HEK293 (cell line): Measurements from ENCODE around the gene PREX1.

Experiments used
- KLF1 ChIP-seq: fragments of 450-650 bp; formaldehyde crosslinking; IDR thresholded peaks from 2 replicates; pipeline ENCODE4 v1.5.1; 2016; ENCODE audit warnings: missing biosample characterization, missing genetic modification characterization
- PRDM2 ChIP-seq: fragments of 450-650 bp; formaldehyde crosslinking; IDR thresholded peaks from 2 replicates; pipeline ENCODE4 v1.5.1; 2016; ENCODE audit warnings: missing biosample characterization, missing genetic modification characterization, borderline replicate concordance
- YY1 ChIP-seq: fragments of 450-650 bp; formaldehyde crosslinking; IDR thresholded peaks from 2 replicates; pipeline ENCODE4 v1.5.1; 2018; ENCODE audit warnings: missing biosample characterization, missing genetic modification characterization
- ZBTB10 ChIP-seq: fragments of 450-650 bp; formaldehyde crosslinking; IDR thresholded peaks from 2 replicates; pipeline ENCODE4 v1.5.1; 2016; ENCODE audit warnings: missing biosample characterization, missing genetic modification characterization
- ZNF18 ChIP-seq: fragments of 450-650 bp; formaldehyde crosslinking; IDR thresholded peaks from 2 replicates; pipeline ENCODE4 v1.5.1; 2016; ENCODE audit warnings: missing biosample characterization, missing genetic modification characterization
- ZNF223 ChIP-seq: fragments of 450-650 bp; formaldehyde crosslinking; IDR thresholded peaks from 2 replicates; pipeline ENCODE4 v1.5.1; 2016; ENCODE audit warnings: missing biosample characterization, missing genetic modification characterization
- ZNF513 ChIP-seq: fragments of 450-650 bp; IDR thresholded peaks from 2 replicates; pipeline ENCODE4 v1.5.1; 2018; ENCODE audit warnings: missing biosample characterization, missing genetic modification characterization
- ZSCAN23 ChIP-seq: fragments of 450-650 bp; formaldehyde crosslinking; IDR thresholded peaks from 2 replicates; pipeline ENCODE4 v1.5.1; 2016; ENCODE audit warnings: missing biosample characterization, missing genetic modification characterization
- TF ChIP-seq, protein P1 (sequence below): fragments of 450-650 bp; formaldehyde crosslinking; IDR thresholded peaks from 2 replicates; pipeline ENCODE4 v1.5.1; 2016; ENCODE audit warnings: missing biosample characterization, missing genetic modification characterization
- TF ChIP-seq, protein P2 (sequence below): fragments of 450-650 bp; formaldehyde crosslinking; IDR thresholded peaks from 2 replicates; pipeline ENCODE4 v1.5.1; 2016; ENCODE audit warnings: missing biosample characterization, missing genetic modification characterization

DNA sequence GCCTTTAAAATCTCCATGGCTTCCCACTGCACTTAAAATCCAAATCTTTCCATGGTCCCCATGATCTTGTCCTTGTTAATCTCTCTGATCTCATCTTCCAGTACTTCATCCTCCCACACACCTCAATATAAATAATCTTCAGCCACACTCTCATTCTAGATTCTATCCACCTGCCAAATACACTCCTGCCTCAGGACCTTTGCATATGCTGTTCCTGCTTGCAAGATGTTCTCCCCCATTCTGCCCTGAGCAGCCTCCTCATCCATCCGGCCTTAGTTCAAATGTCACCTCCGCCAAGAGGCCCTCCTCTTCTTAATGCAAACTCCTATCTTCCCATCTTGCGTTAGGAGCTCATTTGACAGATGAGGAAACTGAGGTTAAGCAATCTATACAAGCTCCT is 77.4 kb downstream of the PREX1 start:
- TF ChIP-seq, protein P1, sequence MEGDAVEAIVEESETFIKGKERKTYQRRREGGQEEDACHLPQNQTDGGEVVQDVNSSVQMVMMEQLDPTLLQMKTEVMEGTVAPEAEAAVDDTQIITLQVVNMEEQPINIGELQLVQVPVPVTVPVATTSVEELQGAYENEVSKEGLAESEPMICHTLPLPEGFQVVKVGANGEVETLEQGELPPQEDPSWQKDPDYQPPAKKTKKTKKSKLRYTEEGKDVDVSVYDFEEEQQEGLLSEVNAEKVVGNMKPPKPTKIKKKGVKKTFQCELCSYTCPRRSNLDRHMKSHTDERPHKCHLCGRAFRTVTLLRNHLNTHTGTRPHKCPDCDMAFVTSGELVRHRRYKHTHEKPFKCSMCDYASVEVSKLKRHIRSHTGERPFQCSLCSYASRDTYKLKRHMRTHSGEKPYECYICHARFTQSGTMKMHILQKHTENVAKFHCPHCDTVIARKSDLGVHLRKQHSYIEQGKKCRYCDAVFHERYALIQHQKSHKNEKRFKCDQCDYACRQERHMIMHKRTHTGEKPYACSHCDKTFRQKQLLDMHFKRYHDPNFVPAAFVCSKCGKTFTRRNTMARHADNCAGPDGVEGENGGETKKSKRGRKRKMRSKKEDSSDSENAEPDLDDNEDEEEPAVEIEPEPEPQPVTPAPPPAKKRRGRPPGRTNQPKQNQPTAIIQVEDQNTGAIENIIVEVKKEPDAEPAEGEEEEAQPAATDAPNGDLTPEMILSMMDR (tag by site-specific recombination) = no peak
- TF ChIP-seq ZNF18 (no peak), ZBTB10 (tag by site-specific recombination) (no peak), ZSCAN23 (tag by site-specific recombination) (no peak), ZNF223 (no peak), KLF1 (no peak), YY1 (tag by site-specific recombination) (no peak), PRDM2 (tag by site-specific recombination) (no peak), ZNF513 (tag by site-specific recombination) (no peak)
- TF ChIP-seq, protein P2, sequence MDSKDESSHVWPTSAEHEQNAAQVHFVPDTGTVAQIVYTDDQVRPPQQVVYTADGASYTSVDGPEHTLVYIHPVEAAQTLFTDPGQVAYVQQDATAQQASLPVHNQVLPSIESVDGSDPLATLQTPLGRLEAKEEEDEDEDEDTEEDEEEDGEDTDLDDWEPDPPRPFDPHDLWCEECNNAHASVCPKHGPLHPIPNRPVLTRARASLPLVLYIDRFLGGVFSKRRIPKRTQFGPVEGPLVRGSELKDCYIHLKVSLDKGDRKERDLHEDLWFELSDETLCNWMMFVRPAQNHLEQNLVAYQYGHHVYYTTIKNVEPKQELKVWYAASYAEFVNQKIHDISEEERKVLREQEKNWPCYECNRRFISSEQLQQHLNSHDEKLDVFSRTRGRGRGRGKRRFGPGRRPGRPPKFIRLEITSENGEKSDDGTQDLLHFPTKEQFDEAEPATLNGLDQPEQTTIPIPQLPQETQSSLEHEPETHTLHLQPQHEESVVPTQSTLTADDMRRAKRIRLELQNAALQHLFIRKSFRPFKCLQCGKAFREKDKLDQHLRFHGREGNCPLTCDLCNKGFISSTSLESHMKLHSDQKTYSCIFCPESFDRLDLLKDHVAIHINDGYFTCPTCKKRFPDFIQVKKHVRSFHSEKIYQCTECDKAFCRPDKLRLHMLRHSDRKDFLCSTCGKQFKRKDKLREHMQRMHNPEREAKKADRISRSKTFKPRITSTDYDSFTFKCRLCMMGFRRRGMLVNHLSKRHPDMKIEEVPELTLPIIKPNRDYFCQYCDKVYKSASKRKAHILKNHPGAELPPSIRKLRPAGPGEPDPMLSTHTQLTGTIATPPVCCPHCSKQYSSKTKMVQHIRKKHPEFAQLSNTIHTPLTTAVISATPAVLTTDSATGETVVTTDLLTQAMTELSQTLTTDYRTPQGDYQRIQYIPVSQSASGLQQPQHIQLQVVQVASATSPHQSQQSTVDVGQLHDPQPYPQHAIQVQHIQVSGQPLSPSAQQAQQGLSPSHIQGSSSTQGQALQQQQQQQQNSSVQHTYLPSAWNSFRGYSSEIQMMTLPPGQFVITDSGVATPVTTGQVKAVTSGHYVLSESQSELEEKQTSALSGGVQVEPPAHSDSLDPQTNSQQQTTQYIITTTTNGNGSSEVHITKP (tag by site-specific recombination) = no peak
